Measurements from ENCODE around the gene KIAA1614. TPM values are rescaled to one million over a fixed set of nuclear protein-coding genes. Genes with fewer than 3 reads are reported as not detected.

KIAA1614 gene
- polyA plus RNA-seq, 1 of the 3 experiments (the other 2 are of a cell fraction): 1.1 TPM

GRCh38 chr1:180988253-180988752 is 75.6 kb downstream of the KIAA1614 start:
- DNase-seq: no peak
- Histone ChIP-seq H3F3A (replicated peaks; ENCODE audit: insufficient read depth) (peaks cover 3% of the 10 kb centered on the region), H3K9me2 (no peaks in the 10 kb centered on the region), H4K20me1 (ENCODE audit: insufficient read depth) (no peaks in the 10 kb centered on the region), H3K36me3 (replicated peaks in 1 of 2; ENCODE audit: control insufficient read depth in 1 of 2, insufficient read depth in 2 of 2, low read length in 1 of 2) (peaks cover 50 to 86% of the 10 kb centered on the region in 2 experiments), H3K79me2 (ENCODE audit: insufficient read depth) (no peaks in the 10 kb centered on the region), H2AFZ (ENCODE audit: low read depth) (no peak overlapping the region), H3K9ac (no peak overlapping the region), H3K4me1 (ENCODE audit: control insufficient read depth in 1 of 2, insufficient read depth in 2 of 2, low read depth in 1 of 2, low read length in 1 of 2) (no peaks in the 10 kb centered on the region), H3K9me3 (no peaks in the 10 kb centered on the region), H3K4me2 (no peak overlapping the region), H3K27ac (ENCODE audit: low read depth in 2 of 2, low read length in 1 of 2) (no peak overlapping the region), H3K27me3 (ENCODE audit: insufficient read depth) (no peaks in the 10 kb centered on the region), H3K4me3 (ENCODE audit: low read depth in 2 of 2, low read length in 1 of 2) (no peak overlapping the region)
- 86% methylated on average over 8 of the region's 8 CpGs for WGBS (ENCODE audit: low lambda C conversion rate)
- CTCF ChIA-PET: interaction anchor here (1.4 kb wide), 1 partner anchor 154 kb away, joined by 8 read pairs; no protein-coding TSS in a partner anchor
- POLR2A ChIA-PET: no interaction called here
- TF ChIP-seq RCOR1 (IDR thresholded peaks at IDR 0.05; ENCODE audit: low read length) (no peak), POLR2AphosphoS5 (IDR thresholded peaks at IDR 0.05; ENCODE audit: low read depth, low read length) (no peak), RAD21 (IDR thresholded peaks at IDR 0.05; ENCODE audit: low read length) (no peak), GABPA (IDR thresholded peaks at IDR 0.05; ENCODE audit: low read depth) (no peak), MXI1 (IDR thresholded peaks at IDR 0.05; ENCODE audit: low read depth, low read length) (no peak), FOXM1 (IDR thresholded peaks at IDR 0.05; ENCODE audit: low read depth) (no peak), NRF1 (IDR thresholded peaks at IDR 0.05; ENCODE audit: low read depth, low read length) (no peak), SIN3A (IDR thresholded peaks at IDR 0.05; ENCODE audit: borderline replicate concordance, low read depth, low read length) (no peak), NFIC (IDR thresholded peaks at IDR 0.05; ENCODE audit: borderline replicate concordance) (no peak), TEAD4 (IDR thresholded peaks at IDR 0.05; ENCODE audit: borderline replicate concordance, insufficient read depth) (no peak), ZBTB33 (IDR thresholded peaks at IDR 0.05; ENCODE audit: borderline replicate concordance, low read depth) (no peak), RXRA (IDR thresholded peaks at IDR 0.05; ENCODE audit: borderline replicate concordance, low read depth) (no peak), USF2 (IDR thresholded peaks at IDR 0.05; ENCODE audit: borderline replicate concordance, low read depth, low read length) (no peak), REST (IDR thresholded peaks at IDR 0.05; ENCODE audit: low read depth, low read length) (no peak), EP300 (IDR thresholded peaks at IDR 0.05; ENCODE audit: borderline replicate concordance in 1 of 2, low read depth in 1 of 2, low read length in 1 of 2) (no peak), PBX3 (IDR thresholded peaks at IDR 0.05) (no peak), EZH2phosphoT487 (IDR thresholded peaks at IDR 0.05; ENCODE audit: borderline replicate concordance, low read depth) (no peak), SMC3 (IDR thresholded peaks at IDR 0.05; ENCODE audit: low read depth, low read length) (no peak)
